GM21360 (cell line): Measurements from ENCODE around the gene FZD7.

ENCODE experiments used
- ATAC-seq: cut with Tn5 transposase; IDR thresholded peaks from one replicate; pipeline ENCODE4 v1.9.1; 2021; ENCODE audit warnings: mild to moderate bottlenecking, moderate library complexity; ENCODE audit not compliant: unreplicated experiment

FZD7 gene

DNA sequence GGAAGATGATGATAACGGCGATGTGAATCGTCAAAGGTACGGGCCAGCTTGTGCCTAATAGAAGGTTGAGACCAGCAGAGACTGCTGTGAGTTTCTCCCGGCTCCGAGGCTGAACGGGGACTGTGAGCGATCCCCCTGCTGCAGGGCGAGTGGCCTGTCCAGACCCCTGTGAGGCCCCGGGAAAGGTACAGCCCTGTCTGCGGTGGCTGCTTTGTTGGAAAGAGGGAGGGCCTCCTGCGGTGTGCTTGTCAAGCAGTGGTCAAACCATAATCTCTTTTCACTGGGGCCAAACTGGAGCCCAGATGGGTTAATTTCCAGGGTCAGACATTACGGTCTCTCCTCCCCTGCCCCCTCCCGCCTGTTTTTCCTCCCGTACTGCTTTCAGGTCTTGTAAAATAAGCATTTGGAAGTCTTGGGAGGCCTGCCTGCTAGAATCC is 3.0 kb downstream of the FZD7 start:
- no peak for ATAC-seq

DNA sequence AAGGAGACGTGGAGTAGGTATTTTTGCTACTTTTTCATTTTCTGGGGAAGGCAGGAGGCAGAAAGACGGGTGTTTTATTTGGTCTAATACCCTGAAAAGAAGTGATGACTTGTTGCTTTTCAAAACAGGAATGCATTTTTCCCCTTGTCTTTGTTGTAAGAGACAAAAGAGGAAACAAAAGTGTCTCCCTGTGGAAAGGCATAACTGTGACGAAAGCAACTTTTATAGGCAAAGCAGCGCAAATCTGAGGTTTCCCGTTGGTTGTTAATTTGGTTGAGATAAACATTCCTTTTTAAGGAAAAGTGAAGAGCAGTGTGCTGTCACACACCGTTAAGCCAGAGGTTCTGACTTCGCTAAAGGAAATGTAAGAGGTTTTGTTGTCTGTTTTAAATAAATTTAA is 3.4 kb downstream of the FZD7 start:
- ATAC-seq: no peak

GRCh38 chr2:202038471-202039277 is 5.0 kb downstream of the FZD7 start:
- ATAC-seq: no peak

DNA sequence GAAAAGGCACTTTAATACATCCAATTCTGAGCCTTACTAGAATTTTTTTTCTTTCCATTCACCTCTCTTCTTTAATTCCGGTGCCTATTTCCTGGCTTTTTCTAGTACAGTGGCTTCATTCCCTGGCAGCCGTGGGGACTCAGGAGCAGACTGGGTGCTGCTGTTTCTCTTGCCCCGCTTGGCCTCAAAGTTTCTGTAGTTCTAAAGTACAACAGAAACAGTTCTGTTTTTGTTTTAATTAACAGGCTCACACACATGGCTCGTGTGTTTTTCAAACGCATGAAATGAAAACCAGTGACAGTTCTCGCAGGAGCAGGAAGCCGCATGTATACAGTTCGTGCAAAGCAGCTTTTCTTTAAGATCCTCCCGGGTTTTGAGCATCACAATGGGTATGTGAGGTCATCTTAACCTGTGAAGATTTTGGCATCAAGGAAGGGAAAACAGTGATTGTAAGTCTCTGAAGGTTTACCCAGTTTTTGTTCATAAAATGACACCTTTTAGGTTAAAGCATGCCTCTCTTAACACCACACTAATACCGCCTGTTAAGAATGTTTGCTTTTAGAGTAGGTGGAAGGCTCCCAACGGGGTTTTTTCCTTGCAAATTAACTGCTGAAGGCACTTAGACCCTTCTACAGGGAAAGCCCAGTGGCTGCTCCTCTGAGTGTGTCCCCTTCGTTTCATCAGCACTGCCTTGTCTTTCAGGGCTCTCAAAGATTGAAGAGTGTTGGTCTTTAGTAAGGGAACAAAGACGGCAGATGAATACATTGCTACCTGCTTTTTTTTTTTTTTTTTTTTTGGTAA is 5.8 kb downstream of the FZD7 start:
- ATAC-seq: no peak

- no peak for ATAC-seq
Measured at GRCh38 chr2:202040079-202040844, 6.6 kb downstream of the FZD7 start.

GRCh38 chr2:202042444-202042843 is 8.8 kb downstream of the FZD7 start:
- ATAC-seq: no peak

DNA sequence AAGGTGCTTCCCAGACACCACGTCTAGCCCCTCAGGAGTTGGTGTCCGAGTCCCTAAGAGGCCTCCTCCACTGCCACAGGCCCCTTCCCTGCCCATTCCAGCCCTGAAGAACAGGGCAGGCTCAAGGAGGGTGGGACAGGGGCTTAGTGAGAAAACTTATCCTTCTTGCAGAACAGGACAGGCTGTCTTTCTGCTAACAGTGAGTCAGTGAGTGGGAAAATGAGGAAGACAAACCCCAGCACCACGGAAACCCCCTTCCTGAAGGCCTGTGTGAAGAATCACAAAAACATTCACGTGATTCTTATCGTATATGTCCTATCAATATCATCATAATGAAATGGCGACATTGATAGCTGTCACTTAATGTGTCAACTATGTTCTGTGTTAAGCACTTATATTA is 9.8 kb downstream of the FZD7 start:
- no peak for ATAC-seq

DNA sequence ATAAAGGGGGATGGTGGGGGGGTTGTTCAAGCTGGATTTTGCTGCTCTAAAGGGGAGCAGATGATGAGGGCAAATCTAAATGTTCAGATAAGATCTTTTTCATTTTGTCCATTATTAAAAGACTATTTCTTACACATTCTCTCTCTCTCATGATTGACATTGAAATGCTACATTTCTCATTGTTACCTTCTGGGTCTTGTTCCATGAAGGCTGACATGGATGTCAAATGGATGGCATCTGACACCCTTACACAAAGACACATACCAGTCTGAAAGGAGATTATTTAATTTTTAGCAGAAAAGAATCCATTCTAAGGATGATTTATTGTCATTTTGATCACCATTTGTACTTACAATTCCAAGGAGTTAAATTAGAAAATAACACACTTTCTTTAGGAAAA is 11.1 kb downstream of the FZD7 start:
- ATAC-seq: no peak

GRCh38 chr2:202046572-202046971 is 12.9 kb downstream of the FZD7 start:
- no peak for ATAC-seq

- ATAC-seq: no peak
Measured at GRCh38 chr2:202049092-202049728, 15.6 kb downstream of the FZD7 start.

GRCh38 chr2:202049840-202050239 is 16.2 kb downstream of the FZD7 start:
- no peak for ATAC-seq

GRCh38 chr2:202050652-202051051 is 17.0 kb downstream of the FZD7 start:
- ATAC-seq: no peak

- ATAC-seq: no peak
Measured at GRCh38 chr2:202051499-202052161, 18.0 kb downstream of the FZD7 start.

GRCh38 chr2:202052235-202052634 is 18.6 kb downstream of the FZD7 start:
- ATAC-seq: no peak

DNA sequence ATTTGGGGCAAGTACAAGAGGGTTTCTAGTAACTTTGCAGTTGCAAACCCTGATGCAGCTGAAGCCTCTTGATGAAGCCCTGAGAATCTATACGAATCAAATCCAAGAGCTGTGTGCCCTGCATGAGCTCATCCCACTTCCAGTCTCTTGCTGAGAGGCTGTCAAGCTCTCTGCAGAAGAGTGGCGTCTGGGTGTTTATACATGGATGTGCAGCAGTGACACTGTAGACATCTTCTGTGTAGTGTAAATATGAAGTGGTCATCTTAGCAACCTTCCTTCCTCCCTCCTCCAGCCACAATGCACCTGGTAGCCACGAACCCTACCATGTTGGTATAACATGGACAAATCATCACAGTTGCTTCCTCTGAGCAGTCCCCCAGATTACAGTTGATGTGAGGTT is 21.0 kb downstream of the FZD7 start:
- ATAC-seq: no peak

- no peak for ATAC-seq
Measured at GRCh38 chr2:202056611-202057010, 23.0 kb downstream of the FZD7 start.

- ATAC-seq: no peak
Measured at GRCh38 chr2:202060218-202060617, 26.6 kb downstream of the FZD7 start.

DNA sequence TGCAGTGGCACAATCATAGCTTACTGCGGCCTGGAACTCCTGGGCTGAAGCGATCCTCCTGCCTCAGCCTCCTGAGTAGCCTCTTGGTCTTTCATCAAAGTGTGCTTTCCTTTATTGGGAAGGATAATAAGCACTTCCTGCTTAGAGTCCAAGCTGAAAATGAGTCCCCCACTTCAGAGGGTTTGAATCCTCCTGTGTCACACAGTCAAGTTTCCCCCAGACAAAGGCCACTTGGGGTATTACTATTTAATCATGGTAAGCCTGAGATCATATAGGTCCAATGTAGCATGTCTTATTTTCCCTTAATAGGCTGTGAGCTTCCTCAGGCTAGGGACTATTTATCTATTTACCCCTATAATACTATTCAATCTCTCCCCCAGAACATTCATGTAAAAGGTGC is 28.0 kb downstream of the FZD7 start:
- ATAC-seq: no peak

- no peak for ATAC-seq
Measured at GRCh38 chr2:202064171-202064880, 30.7 kb downstream of the FZD7 start.

- no peak for ATAC-seq
Measured at GRCh38 chr2:202064881-202065230, 31.2 kb downstream of the FZD7 start.
